ENCODE data around the gene HS6ST1.
A peak's percentile ranks its signal among the peaks of the same experiment; 100 is the strongest.

Gene HS6ST1

DNA sequence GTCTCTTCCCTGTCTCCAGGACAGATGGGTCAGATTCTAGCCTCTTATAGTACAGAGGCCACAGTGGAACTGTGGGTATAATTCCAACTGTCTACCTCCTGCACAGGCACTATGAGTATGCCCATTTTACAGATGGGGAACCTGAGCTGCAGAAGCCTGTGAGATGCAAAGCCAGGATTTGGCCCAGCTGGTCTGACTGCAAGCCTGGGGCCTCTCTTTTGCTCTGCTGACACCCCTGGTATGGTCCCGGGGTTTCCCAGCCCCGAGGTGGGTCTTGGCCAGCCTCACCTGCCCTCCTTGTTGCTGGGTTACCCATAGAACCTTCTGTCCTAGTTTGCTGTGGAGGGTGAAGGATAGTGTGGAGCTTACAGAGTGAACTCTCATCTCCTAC lies 9.8 kb downstream of the HS6ST1 start:
- no peak for DNase-seq

DNA sequence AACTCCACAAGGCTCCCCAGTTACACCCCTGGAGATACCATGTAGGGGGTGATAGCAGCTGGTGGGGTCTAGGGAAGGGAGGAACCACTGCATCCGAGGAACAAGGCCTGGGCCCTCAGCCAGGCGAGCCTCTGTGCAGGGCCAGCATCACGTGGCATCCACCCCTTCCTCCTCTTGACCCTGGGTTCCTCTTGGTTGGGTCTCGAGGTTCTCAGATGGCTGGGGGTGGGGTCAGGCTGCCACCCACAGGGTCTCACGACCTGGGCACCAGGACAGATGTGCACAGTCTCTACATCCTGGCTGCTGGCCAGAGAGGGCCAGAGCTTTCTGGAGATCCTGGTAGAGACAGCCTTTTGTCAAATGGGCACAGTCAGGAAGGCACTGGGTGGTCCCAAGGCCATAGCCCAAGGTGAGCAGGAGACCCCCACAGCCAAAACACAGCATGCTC lies 10.4 kb downstream of the HS6ST1 start:
- DNase-seq: peak in 1 of 3 donors; percentile 24

- no peak for DNase-seq
Observed at GRCh38 chr2:128307595-128307994, 11.1 kb downstream of the HS6ST1 start.

GRCh38 chr2:128306931-128307460 lies 11.7 kb downstream of the HS6ST1 start:
- no peak for DNase-seq

- DNase-seq: no peak
Observed at GRCh38 chr2:128306081-128306930, 12.4 kb downstream of the HS6ST1 start.

- DNase-seq: no peak
Observed at GRCh38 chr2:128305555-128306080, 13.1 kb downstream of the HS6ST1 start.

GRCh38 chr2:128304715-128305554 lies 13.7 kb downstream of the HS6ST1 start:
- DNase-seq: no peak

DNA sequence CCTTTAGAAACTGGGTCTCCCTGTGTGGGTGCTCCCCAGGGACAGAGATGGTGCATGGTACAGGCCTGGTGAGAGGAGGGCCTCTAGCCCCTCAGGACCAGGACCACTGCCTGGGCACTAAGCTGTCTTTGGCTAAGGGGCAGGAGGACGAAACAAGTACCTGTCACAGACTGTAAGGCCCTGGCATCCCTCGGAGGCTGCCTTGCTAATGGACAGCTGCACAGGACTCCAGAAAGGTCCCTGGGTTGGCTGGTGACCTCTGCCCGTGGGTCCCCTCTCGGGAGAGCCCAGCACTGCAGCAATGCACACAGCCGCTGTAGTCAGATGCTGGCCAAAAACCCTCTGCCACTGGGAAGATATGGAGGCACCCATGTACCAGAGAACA lies 14.3 kb downstream of the HS6ST1 start:
- no peak for DNase-seq

DNA sequence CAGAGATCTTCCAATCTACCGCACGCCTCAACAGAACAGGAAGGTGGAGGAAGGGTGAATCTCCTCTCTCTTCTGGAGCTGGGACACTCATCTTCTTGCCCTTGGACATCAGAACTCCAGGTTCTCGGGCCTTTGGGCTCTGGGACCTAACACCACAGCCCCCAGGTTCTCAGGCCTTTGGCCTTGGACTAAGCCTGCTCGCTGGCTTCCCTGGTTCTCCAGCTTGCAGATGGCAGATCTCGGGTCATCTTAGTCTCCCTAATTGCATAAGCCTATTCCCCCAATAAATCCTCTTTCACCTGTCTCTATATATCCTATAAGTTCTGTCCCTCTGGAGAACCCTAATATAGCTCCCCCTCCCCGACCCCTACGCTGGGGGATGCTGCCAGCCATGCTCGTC lies 14.8 kb downstream of the HS6ST1 start:
- DNase-seq: no peak

GRCh38 chr2:128303095-128303791 lies 15.4 kb downstream of the HS6ST1 start:
- no peak for DNase-seq

DNA sequence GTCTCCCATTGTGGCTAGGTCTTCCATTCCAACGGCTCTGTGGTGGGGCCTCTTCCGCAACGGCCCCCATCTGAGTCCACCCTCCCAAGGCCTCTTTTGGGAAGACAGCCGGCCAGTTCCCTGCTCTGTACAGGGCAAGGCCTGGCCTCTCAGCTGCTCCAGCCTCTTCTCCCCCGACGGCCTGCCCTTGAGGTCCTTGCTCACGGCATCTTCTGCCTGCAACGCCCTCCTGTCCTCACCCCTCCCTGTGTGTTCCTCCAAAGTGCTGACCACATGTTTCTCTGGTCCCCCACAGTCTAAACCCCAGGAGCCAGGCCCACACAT lies 16.0 kb downstream of the HS6ST1 start:
- DNase-seq: no peak

- DNase-seq: no peak
Observed at GRCh38 chr2:128302011-128302743, 16.5 kb downstream of the HS6ST1 start.

DNA sequence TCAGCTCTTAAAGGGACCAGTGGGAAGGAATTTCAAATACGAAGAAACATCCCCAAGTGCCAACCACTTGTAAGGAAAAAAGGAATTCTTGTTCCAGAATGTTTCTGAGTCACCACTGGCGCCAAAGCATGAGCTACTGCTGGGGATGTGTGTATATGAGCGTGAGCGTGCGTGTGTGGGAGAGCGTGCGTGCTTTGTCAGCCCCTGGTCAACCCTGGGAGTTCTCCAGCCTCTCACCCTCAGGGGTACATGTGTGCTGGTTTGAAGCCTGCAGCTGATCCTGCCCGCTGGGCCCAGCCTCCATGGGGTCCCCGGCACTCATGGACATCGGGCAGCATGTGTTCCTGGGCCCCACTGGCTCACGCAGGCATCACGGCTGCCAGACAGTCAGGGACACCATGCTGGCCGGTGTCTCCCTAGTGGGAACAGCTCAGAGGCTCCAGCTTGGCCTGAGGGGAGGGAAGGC lies 17.1 kb downstream of the HS6ST1 start:
- DNase-seq: no peak

DNA sequence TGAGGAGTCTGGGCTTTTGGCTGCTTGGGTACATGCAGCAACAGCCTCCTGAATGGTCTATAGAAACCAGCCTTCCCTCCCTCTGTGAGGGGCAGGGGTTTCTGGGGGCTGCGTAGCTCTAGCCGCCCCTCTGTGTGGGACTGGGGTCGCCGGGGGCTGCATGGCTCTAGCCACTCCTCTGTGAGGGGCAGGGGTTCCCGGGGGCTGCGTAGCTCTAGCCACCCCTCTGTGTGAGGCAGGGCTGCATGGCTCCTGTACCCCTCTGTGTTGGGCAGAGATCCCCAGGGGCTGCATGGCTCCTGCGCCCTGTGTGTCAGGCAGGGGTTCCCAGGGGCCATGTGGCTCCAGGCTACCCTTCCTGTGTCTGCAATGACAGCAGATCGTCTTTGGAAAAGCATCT lies 17.6 kb downstream of the HS6ST1 start:
- DNase-seq: no peak

GRCh38 chr2:128300151-128301020 lies 18.3 kb downstream of the HS6ST1 start:
- DNase-seq: no peak

DNA sequence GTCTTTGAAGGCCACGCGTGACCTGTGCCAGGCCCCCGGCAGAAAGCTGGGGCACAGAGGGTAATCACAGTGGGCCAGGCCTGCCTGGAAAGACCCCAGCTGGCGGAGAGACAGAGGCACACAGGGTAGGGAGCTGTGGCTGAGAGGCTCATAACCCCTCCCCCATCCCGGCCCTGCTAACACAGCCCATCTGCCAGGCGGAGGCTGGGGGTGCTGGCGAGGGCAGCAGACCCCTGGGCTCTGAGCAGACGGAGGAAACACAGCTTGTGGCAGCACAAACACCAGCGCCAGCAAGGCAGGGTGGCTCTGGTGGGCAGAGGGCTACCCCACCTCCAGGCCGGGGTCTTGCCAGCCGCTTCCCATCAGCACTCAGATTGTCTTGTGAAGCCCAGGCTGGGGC lies 19.0 kb downstream of the HS6ST1 start:
- DNase-seq: no peak

- DNase-seq: no peak
Observed at GRCh38 chr2:128298846-128299507, 19.7 kb downstream of the HS6ST1 start.

- no peak for DNase-seq
Observed at GRCh38 chr2:128298286-128298685, 20.4 kb downstream of the HS6ST1 start.

GRCh38 chr2:128293870-128294455 lies 24.7 kb downstream of the HS6ST1 start:
- no peak for DNase-seq

- DNase-seq: no peak
Observed at GRCh38 chr2:128293426-128293755, 25.3 kb downstream of the HS6ST1 start.
